ENCODE results near the gene ZNF440. TPM values are rescaled to one million over a fixed set of nuclear protein-coding genes. Genes with fewer than 3 reads are reported as not detected.
"Not testable (repeated sequence)": the region's sequence is repeated elsewhere in the genome, so short reads cannot be mapped to it uniquely, and the experiment has no call there.

Gene ZNF440
- total RNA-seq, 4 donors from 2014 or later: 7.1 to 13.9 (median 9.2) TPM

GRCh38 chr19:11832253-11832912 is 18.3 kb downstream of the ZNF440 start:
- no peak for ATAC-seq (ENCODE audit: low FRiP score)
- no peak for DNase-seq (ENCODE audit: low spot score)
- TF ChIP-seq CTCF (IDR thresholded peaks at IDR 0.05): no peak

GRCh38 chr19:11833541-11833940 is 19.5 kb downstream of the ZNF440 start:
- no peak for DNase-seq (ENCODE audit: low spot score)
- no peak for ATAC-seq (ENCODE audit: low FRiP score)
- TF ChIP-seq CTCF (IDR thresholded peaks at IDR 0.05): no peak

- ATAC-seq (ENCODE audit: low FRiP score); DNase-seq (ENCODE audit: low spot score): not testable (repeated sequence)
These were observed 21.6 kb downstream of the ZNF440 start for GRCh38 chr19:11835626-11836066.

- no peak for ATAC-seq (ENCODE audit: low FRiP score)
- no peak for DNase-seq (ENCODE audit: low spot score)
- no peak for TF ChIP-seq CTCF (IDR thresholded peaks at IDR 0.05)
These were observed 29.6 kb downstream of the ZNF440 start for GRCh38 chr19:11843722-11844121.

- DNase-seq (ENCODE audit: low spot score); ATAC-seq (ENCODE audit: low FRiP score): not testable (repeated sequence)
These were observed 33.5 kb downstream of the ZNF440 start for GRCh38 chr19:11847615-11848014.

GRCh38 chr19:11848200-11848593 is 34.1 kb downstream of the ZNF440 start:
- no peak for TF ChIP-seq CTCF (IDR thresholded peaks at IDR 0.05)
- ATAC-seq (ENCODE audit: low FRiP score): no peak

GRCh38 chr19:11848594-11849469 is 34.8 kb downstream of the ZNF440 start, which contains the start of gene ZNF439:
Gene ZNF439 (plus strand): TSS chr19:11848726. CDS start chr19:11848868, 142 bp downstream.
- peak; percentile 86 for DNase-seq (ENCODE audit: low spot score)
- no peak for TF ChIP-seq CTCF (IDR thresholded peaks at IDR 0.05)
- peak; percentile 90 for ATAC-seq (ENCODE audit: low FRiP score)

More at GRCh38 chr19:11848200-11848593, 34.1 kb downstream of the ZNF440 start:
- no peak for DNase-seq (ENCODE audit: low spot score)

- not testable (repeated sequence) for DNase-seq (ENCODE audit: low spot score); ATAC-seq (ENCODE audit: low FRiP score)
These were observed 36.2 kb downstream of the ZNF440 start for GRCh38 chr19:11850289-11850688.

Measured in omental fat pad (tissue), 4 donors.